Brain microvascular endothelial cell (primary cell): ENCODE data around the gene MLEC.
"Not testable (repeated sequence)": the region's sequence is repeated elsewhere in the genome, so short reads cannot be mapped to it uniquely, and the experiment has no call there.

Experiments
- DNase-seq: peaks from one replicate; pipeline ENCODE4 v3.0.0-alpha.2; 2020
- H3K27ac ChIP-seq: fragments of 250-450 bp; sonication (Bioruptor Pico); 2 replicates; pipeline ENCODE4 v1.5.1; 2020; ENCODE audit warnings: mild to moderate bottlenecking, moderate library complexity
- H3K27me3 ChIP-seq: fragments of 250-450 bp; sonication (Bioruptor Pico); replicated peaks from 2 replicates; pipeline ENCODE4 v1.5.1; 2020; ENCODE audit warnings: mild to moderate bottlenecking
- H3K36me3 ChIP-seq: fragments of 250-450 bp; sonication (Bioruptor Pico); replicated peaks from 2 replicates; pipeline ENCODE4 v1.5.1; 2020; ENCODE audit warnings: mild to moderate bottlenecking
- H3K4me3 ChIP-seq: 2 replicates; pipeline ENCODE4 v1.5.1; 2011; ENCODE audit warnings: low read depth, mild to moderate bottlenecking, control low read depth, low read length, moderate library complexity
- CTCF ChIP-seq: IDR thresholded peaks from 2 replicates; pipeline ENCODE4 v1.5.1; 2011; ENCODE audit warnings: low read depth, mild to moderate bottlenecking, moderate library complexity, low read length, control low read depth, inconsistent platforms; ENCODE audit errors: missing control alignments
- in situ Hi-C: cut with HindIII; loops from 2 replicates; pipeline ENCODE4 v1.10.0; 2017; ENCODE audit warnings: low sequenced_read_pairs, low pct_ligation_motif_present

Gene MLEC

GRCh38 chr12:120668091-120668867 is 18.7 kb upstream of the MLEC start:
- no peaks in the 10 kb centered on the region for H3K27me3 ChIP-seq
- no peak for DNase-seq
- no peak for TF ChIP-seq CTCF

GRCh38 chr12:120668868-120669840 is 17.8 kb upstream of the MLEC start:
- in situ Hi-C loops, result no loop called here
- DNase-seq, result no peak
- Histone ChIP-seq H3K36me3 (no peaks in the 10 kb centered on the region), H3K4me3 (no peak overlapping the region), H3K27ac (no peak overlapping the region), H3K27me3 (no peaks in the 10 kb centered on the region)
- no peak for TF ChIP-seq CTCF

More at GRCh38 chr12:120668091-120668867, 18.7 kb upstream of the MLEC start:
- Histone ChIP-seq H3K36me3 (no peaks in the 10 kb centered on the region), H3K4me3 (no peak overlapping the region), H3K27ac (no peak overlapping the region)
- in situ Hi-C loops, result no loop called here

- in situ Hi-C loops, H3K4me3 ChIP-seq, H3K27ac ChIP-seq, DNase-seq, H3K27me3 ChIP-seq, H3K36me3 ChIP-seq: not testable (repeated sequence)
Observed at GRCh38 chr12:120670237-120670636, 16.7 kb upstream of the MLEC start.

- in situ Hi-C loops, result no loop called here
- no peak for TF ChIP-seq CTCF
- DNase-seq, result no peak
- Histone ChIP-seq H3K4me3 (no peak overlapping the region), H3K27me3 (no peaks in the 10 kb centered on the region), H3K27ac (no peak overlapping the region), H3K36me3 (no peaks in the 10 kb centered on the region)
Observed at GRCh38 chr12:120670667-120671066, 16.3 kb upstream of the MLEC start.

- in situ Hi-C loops, result no loop called here
- Histone ChIP-seq H3K27ac (no peak overlapping the region), H3K36me3 (no peaks in the 10 kb centered on the region), H3K4me3 (no peak overlapping the region), H3K27me3 (no peaks in the 10 kb centered on the region)
- no peak for DNase-seq
- no peak for TF ChIP-seq CTCF
Observed at GRCh38 chr12:120674097-120674636, 12.8 kb upstream of the MLEC start.
